Epithelial cell of esophagus (primary cell): Measurements from ENCODE around the gene PITX2.

ENCODE experiments used
- DNase-seq: peaks from one replicate; pipeline ENCODE4 v3.0.0; 2010; ENCODE audit warnings: low read depth
- H3K4me3 ChIP-seq: 2 replicates; pipeline ENCODE4 v1.5.1; 2011; ENCODE audit warnings: mild to moderate bottlenecking, low read length, control low read depth
- CTCF ChIP-seq: IDR thresholded peaks from 2 replicates; pipeline ENCODE4 v1.5.1; 2011; ENCODE audit warnings: low read depth, mild to moderate bottlenecking, low read length, control low read depth, inconsistent platforms; ENCODE audit not compliant: insufficient read depth; ENCODE audit errors: missing control alignments

The PITX2 gene

GRCh38 chr4:110663738-110664444, 41.0 kb upstream of the PITX2 start:
- DNase-seq, result no peak
- TF ChIP-seq CTCF, result no peak
- no peak overlapping the region for H3K4me3 ChIP-seq

GRCh38 chr4:110663206-110663605, 40.3 kb upstream of the PITX2 start:
- DNase-seq, result no peak
- no peak for TF ChIP-seq CTCF
- H3K4me3 ChIP-seq, result no peak overlapping the region

GRCh38 chr4:110660755-110661154, 37.9 kb upstream of the PITX2 start:
- no peak for TF ChIP-seq CTCF
- H3K4me3 ChIP-seq, result no peak overlapping the region
- DNase-seq, result no peak

GRCh38 chr4:110654254-110654635, 31.4 kb upstream of the PITX2 start:
- TF ChIP-seq CTCF, result no peak
- H3K4me3 ChIP-seq, result no peak overlapping the region
- no peak for DNase-seq

GRCh38 chr4:110653321-110654253, 30.7 kb upstream of the PITX2 start:
- TF ChIP-seq CTCF, result no peak
- DNase-seq, result no peak
- H3K4me3 ChIP-seq, result no peak overlapping the region

- no peak for DNase-seq
- H3K4me3 ChIP-seq, result no peak overlapping the region
- TF ChIP-seq CTCF, result no peak
Measured at GRCh38 chr4:110644008-110644407, 21.1 kb upstream of the PITX2 start.

- TF ChIP-seq CTCF, result no peak
- DNase-seq, result no peak
- H3K4me3 ChIP-seq, result no peak overlapping the region
Measured at GRCh38 chr4:110643096-110643495, 20.2 kb upstream of the PITX2 start.
